Measurements from ENCODE around the gene PRODH. TPM values are rescaled to one million over a fixed set of nuclear protein-coding genes. Genes with fewer than 3 reads are reported as not detected.
"Not testable (repeated sequence)": the region's sequence is repeated elsewhere in the genome, so short reads cannot be mapped to it uniquely, and the experiment has no call there.

Gene PRODH
- total RNA-seq, 1 experiment from 2014 or later = not detected

DNA sequence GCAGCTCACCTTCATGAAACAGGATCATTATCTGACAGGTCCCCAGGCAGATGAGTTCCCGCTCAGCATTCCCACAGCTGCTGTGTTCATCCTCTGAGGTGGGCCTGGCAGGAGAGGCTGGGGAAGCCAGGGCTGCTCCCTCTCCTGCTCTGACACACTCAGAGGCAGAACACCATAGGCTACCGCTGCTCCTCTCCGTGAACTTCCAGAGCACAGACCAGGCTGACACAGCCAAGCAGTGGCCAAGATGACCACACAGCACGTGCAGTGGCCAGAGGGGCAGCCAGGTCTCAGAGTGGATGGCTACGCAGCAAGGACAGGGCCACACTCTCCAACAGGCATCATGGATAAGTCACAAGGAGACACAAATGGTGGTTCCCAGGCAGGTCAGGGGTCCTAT is 8.5 kb downstream of the PRODH start:
- no peak for DNase-seq
- no peak overlapping the region for H3K4me3 ChIP-seq
- H3K27me3 ChIP-seq = no peaks in the 10 kb centered on the region
- no peaks in the 10 kb centered on the region for H3K36me3 ChIP-seq
- H3K9me3 ChIP-seq = no peaks in the 10 kb centered on the region

GRCh38 chr22:18927020-18927419 is 9.1 kb downstream of the PRODH start:
- DNase-seq = no peak
- Histone ChIP-seq H3K36me3 (no peaks in the 10 kb centered on the region), H3K27me3 (no peaks in the 10 kb centered on the region), H3K9me3 (no peaks in the 10 kb centered on the region), H3K4me3 (no peak overlapping the region)

DNA sequence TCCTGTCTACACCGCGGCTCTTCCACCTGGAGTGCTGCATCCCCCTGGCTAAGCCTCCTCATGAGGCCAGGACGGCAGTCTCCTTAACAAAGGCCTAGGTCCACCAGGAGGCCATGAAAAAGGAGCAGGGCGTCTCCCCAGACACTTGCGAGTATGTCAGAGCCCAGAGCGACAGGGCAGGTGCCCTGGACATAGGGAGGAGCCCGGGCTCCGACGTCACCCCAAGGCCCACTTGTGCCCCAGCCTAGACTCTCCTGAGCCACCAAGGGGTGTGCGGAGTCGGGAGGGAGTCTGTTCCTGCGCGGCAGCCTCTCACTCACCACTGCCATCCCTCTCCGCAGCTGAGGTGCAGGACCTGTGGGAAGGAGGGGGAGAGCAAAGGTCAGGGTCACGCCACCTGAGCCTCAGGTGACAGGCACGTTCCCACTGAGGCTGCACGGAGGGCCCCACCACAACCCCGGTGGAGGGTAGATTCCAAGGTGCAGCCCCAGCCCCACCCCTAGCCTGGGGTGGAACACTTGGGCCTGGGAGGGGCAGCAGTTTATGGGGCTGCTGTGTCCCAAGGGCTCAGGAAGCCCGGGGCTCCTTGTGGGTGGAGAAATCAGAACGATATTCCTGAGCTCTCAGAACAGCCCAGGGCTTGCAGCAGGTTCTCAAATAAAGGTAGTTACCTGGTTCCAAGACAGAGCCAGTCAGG is 10.6 kb downstream of the PRODH start:
- DNase-seq = no peak
- Histone ChIP-seq H3K9me3 (no peaks in the 10 kb centered on the region), H3K27me3 (no peaks in the 10 kb centered on the region)

GRCh38 chr22:18920257-18920902 is 15.7 kb downstream of the PRODH start:
- not testable (repeated sequence) for H3K36me3 ChIP-seq, H3K4me3 ChIP-seq

More for the DNA sequence above, 10.6 kb downstream of the PRODH start:
- H3K36me3 ChIP-seq = no peaks in the 10 kb centered on the region
- no peak overlapping the region for H3K4me3 ChIP-seq

GRCh38 chr22:18917818-18918217 is 18.3 kb downstream of the PRODH start:
- not testable (repeated sequence) for H3K27me3 ChIP-seq, H3K4me3 ChIP-seq, DNase-seq, H3K9me3 ChIP-seq, H3K36me3 ChIP-seq

More at GRCh38 chr22:18920257-18920902, 15.7 kb downstream of the PRODH start:
- DNase-seq, H3K27me3 ChIP-seq, H3K9me3 ChIP-seq: not testable (repeated sequence)

GRCh38 chr22:18915550-18915949 is 20.5 kb downstream of the PRODH start:
- not testable (repeated sequence) for H3K4me3 ChIP-seq, H3K36me3 ChIP-seq, H3K9me3 ChIP-seq, DNase-seq, H3K27me3 ChIP-seq

GRCh38 chr22:18914558-18914957 is 21.5 kb downstream of the PRODH start:
- H3K36me3 ChIP-seq, H3K4me3 ChIP-seq, H3K27me3 ChIP-seq, H3K9me3 ChIP-seq, DNase-seq: not testable (repeated sequence)

DNA sequence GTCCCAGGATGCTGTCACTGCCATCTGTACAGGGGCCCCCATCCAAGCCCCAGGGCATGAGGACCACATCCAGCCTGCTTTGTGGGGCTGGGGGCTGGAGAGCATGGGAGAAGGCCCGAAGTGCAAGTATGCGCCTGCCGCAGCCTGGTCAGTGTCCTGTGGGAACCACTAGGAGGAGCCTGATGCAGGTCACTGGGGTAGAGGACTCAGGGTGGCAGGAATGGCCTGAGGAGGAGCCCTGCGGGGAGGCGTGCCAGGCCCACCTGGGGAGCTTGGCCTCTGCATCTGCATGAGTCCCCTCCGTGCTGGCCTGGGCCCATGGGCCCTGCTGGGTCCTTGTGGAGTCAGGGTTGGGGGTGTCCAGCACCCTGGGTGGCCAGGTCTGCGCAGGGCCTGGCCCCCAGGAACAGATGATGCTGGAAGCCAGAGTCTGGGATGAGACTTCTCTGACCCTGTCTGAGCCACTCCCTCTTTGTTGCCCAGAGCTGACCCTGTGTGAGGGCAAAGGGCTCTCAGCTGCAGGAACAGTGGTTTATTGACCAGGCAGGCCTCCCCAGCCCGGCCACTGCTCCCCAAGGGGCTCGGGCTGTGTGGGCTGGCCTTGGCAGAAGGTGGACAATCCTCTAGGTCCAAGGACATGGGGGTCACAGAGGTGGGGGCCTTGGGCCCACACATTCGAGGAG is 23.7 kb downstream of the PRODH start:
- not testable (repeated sequence) for H3K27me3 ChIP-seq, H3K9me3 ChIP-seq, H3K4me3 ChIP-seq, DNase-seq, H3K36me3 ChIP-seq

- not testable (repeated sequence) for H3K36me3 ChIP-seq, H3K4me3 ChIP-seq, H3K9me3 ChIP-seq, H3K27me3 ChIP-seq, DNase-seq
These were observed 24.6 kb downstream of the PRODH start for GRCh38 chr22:18911535-18911934.

GRCh38 chr22:18909556-18909955 is 26.5 kb downstream of the PRODH start:
- no peak for DNase-seq
- no peak overlapping the region for H3K4me3 ChIP-seq
- no peaks in the 10 kb centered on the region for H3K9me3 ChIP-seq
- no peaks in the 10 kb centered on the region for H3K27me3 ChIP-seq
- H3K36me3 ChIP-seq = no peaks in the 10 kb centered on the region

DNA sequence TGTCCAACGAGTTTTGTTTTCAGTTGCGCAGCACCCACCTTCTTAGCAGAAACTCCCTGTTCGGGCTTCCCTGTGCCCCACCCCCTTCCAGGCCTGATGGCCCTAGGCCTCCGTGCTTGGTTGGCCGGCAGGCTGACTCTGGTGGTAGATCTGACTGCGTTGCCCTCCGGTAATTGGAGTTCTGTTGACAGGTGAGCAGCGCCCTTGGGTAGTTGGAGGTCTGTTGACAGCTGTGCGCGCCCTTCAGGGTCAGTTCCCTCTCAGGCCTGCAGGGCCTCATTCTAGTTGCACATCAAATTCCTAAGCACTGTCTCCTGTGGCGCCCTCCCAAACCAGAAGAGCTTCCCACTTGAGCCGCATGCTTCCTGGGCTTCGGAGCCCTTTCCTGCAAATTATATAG is 29.2 kb downstream of the PRODH start:
- no peaks in the 10 kb centered on the region for H3K9me3 ChIP-seq
- no peak overlapping the region for H3K4me3 ChIP-seq
- H3K36me3 ChIP-seq = no peaks in the 10 kb centered on the region
- no peak for DNase-seq
- H3K27me3 ChIP-seq = no peaks in the 10 kb centered on the region

DNA sequence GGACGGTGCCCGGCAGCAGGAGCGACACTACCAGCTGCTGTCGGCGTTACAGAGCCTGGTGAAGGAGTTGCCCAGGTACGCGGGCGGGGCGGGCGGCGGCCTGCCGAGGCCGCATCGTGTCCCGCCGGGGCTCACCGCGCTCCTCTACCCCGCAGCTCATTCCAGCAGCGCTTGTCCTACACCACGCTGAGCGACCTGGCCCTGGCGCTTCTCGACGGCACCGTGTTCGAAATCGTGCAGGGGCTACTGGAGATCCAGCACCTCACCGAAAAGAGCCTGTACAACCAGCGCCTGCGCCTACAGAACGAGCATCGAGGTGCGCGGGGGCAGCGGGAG is 29.7 kb downstream of the PRODH start:
- not testable (repeated sequence) for H3K27me3 ChIP-seq, H3K36me3 ChIP-seq, H3K9me3 ChIP-seq, DNase-seq, H3K4me3 ChIP-seq

DNA sequence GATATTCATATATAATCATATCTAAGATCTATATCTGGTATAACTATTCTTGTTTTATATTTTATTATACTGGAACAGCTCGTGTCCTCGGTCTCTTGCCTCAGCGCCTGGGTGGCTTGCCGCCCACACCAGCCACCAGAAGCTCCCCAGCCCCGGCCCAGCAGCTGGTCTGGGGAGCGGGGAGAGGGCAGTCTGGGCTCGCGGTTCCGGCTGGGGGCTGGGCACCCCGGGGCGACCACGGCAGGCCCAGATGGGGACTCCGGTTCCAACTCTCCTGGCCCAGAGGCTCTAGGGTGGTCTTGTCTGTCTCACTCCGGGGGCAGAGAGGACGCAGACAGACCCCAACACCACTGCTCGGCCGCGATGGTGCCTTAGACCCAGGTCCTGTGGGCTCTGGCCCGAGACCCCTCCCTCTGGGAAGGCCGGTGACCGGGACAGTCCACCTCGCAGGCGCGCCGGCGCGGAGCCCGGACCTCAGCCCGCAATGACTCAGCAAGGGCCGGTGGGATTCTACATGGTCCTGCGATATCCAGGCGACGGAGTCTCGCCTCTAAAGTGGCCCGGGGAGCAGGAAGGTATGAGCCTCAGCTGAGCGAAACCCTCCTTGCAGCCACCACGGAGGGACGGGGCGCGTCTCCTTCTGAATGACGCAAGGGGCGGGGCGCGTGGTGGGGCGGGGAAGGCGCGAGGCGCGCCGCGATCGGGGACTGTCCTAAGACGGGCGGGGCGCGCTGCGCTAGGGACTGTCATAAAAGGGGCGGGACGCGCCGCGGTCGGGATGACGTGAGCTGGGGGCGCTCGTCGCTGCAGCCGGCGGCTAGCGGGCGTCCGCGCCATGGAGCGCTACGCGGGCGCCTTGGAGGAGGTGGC is 30.3 kb downstream of the PRODH start, which contains the start of gene DGCR6:
Gene DGCR6 (plus strand): TSS at position 781 of the 870 bp plus-strand sequence. CDS start 55 bp downstream, at position 836.
- no peaks in the 10 kb centered on the region for H3K27me3 ChIP-seq
- no peak within 1 kb of the TSS for H3K4me3 ChIP-seq
- DNase-seq = no peak
- no peaks in the 10 kb centered on the region for H3K36me3 ChIP-seq
- no peaks in the 10 kb centered on the region for H3K9me3 ChIP-seq

- H3K36me3 ChIP-seq, H3K27me3 ChIP-seq, H3K9me3 ChIP-seq, H3K4me3 ChIP-seq, DNase-seq: not testable (repeated sequence)
These were observed 39.9 kb downstream of the PRODH start for GRCh38 chr22:18896037-18896657.

GRCh38 chr22:18893775-18894174 is 42.3 kb downstream of the PRODH start:
- not testable (repeated sequence) for H3K27me3 ChIP-seq, H3K36me3 ChIP-seq, H3K4me3 ChIP-seq, H3K9me3 ChIP-seq, DNase-seq

GRCh38 chr22:18890510-18891192 is 45.4 kb downstream of the PRODH start:
- not testable (repeated sequence) for H3K27me3 ChIP-seq, H3K4me3 ChIP-seq, H3K36me3 ChIP-seq, H3K9me3 ChIP-seq, DNase-seq

All from MG63 (cell line).